Stimulated activated CD4-positive, alpha-beta T cell treated with anti-CD3 and anti-CD28 coated beads, Interleukin-4, amount 100 ng/mL, for 4 hours (primary cell): Measurements from ENCODE around the gene GTF2A2.
"Not testable (repeated sequence)": the region's sequence is repeated elsewhere in the genome, so short reads cannot be mapped to it uniquely, and the experiment has no call there.

Experiments
- DNase-seq, 2 experiments: peaks; one replicate each; pipeline ENCODE4 v3.0.0-alpha.2; 2020

GTF2A2 gene

GRCh38 chr15:59656897-59657634 is at the start of gene GTF2A2:
GTF2A2 (minus strand) TSS chr15:59657515; CDS start chr15:59652277, 5,238 bp downstream.
- peak; percentile 89 for DNase-seq

- no peak for DNase-seq
Observed at GRCh38 chr15:59703979-59704796, 46.9 kb upstream of the GTF2A2 start.

GRCh38 chr15:59702351-59702750 is 45.0 kb upstream of the GTF2A2 start:
- DNase-seq, result no peak

- no peak for DNase-seq
Observed at GRCh38 chr15:59701880-59702279, 44.6 kb upstream of the GTF2A2 start.

GRCh38 chr15:59699810-59700431 is 42.6 kb upstream of the GTF2A2 start:
- no peak for DNase-seq

GRCh38 chr15:59698065-59698464 is 40.8 kb upstream of the GTF2A2 start:
- not testable (repeated sequence) for DNase-seq

- no peak for DNase-seq
Observed at GRCh38 chr15:59696332-59696731, 39.0 kb upstream of the GTF2A2 start.

GRCh38 chr15:59694779-59695178 is 37.5 kb upstream of the GTF2A2 start:
- DNase-seq, result no peak

GRCh38 chr15:59691194-59691805 is 34.0 kb upstream of the GTF2A2 start:
- peak; percentile 11 to 15 for DNase-seq

GRCh38 chr15:59689626-59690236 is 32.4 kb upstream of the GTF2A2 start:
- peak; percentile 41 to 56 for DNase-seq

GRCh38 chr15:59688782-59689625 is 31.7 kb upstream of the GTF2A2 start, which contains the start of gene BNIP2:
BNIP2 (minus strand) TSS chr15:59689320; CDS start chr15:59682457, 6,863 bp downstream.
- DNase-seq, result peak; percentile 96 to 98

GRCh38 chr15:59688423-59688781 is 31.1 kb upstream of the GTF2A2 start:
- DNase-seq, result peak in 1 of 2 experiments; percentile 1

- DNase-seq, result peak in 1 of 2 experiments; percentile 1
Observed at GRCh38 chr15:59687836-59688235, 30.5 kb upstream of the GTF2A2 start.

- no peak for DNase-seq
Observed at GRCh38 chr15:59686389-59686788, 29.1 kb upstream of the GTF2A2 start.

- DNase-seq, result no peak
Observed at GRCh38 chr15:59685737-59686297, 28.5 kb upstream of the GTF2A2 start.

- no peak for DNase-seq
Observed at GRCh38 chr15:59680870-59681269, 23.6 kb upstream of the GTF2A2 start.

GRCh38 chr15:59680346-59680745 is 23.0 kb upstream of the GTF2A2 start:
- no peak for DNase-seq

GRCh38 chr15:59678620-59679019 is 21.3 kb upstream of the GTF2A2 start:
- DNase-seq, result no peak

GRCh38 chr15:59678172-59678571 is 20.9 kb upstream of the GTF2A2 start:
- DNase-seq, result no peak

- no peak for DNase-seq
Observed at GRCh38 chr15:59676565-59676964, 19.2 kb upstream of the GTF2A2 start.

GRCh38 chr15:59674361-59674877 is 17.1 kb upstream of the GTF2A2 start:
- no peak for DNase-seq
